HK-2 (cell line): ENCODE measurements around the gene SANBR.

Experiments used
- DNase-seq: peaks from one replicate; pipeline ENCODE4 v3.0.0-alpha.2; 2018; ENCODE audit not compliant: unreplicated experiment

The SANBR gene

DNA sequence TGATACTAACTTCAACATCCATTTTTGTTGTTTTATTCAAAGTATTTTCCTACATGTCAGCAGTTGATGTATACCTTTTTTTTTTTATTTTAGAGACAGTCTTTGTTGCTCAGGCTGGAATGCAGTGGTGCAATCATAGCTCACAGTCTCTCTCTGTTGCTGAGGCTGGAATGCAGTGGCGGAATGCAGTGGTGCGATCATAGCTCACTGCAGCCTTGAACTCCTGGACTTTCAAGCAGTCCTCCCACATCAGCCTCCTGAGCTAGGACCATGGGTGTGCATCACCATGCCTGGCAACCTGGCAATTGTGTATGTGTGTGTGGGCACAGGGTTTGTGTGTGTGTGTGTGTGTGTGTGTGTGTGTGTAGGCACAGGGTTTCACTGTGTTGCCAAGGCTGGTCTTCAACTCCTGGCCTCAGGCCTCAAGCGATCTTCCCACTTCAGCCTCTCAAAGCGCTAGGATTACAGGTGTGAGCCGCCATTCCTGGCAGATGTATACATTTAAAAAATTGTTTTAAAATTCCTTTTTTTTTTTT lies 24.8 kb downstream of the SANBR start:
- DNase-seq = peak; percentile 1

- DNase-seq = no peak
These were observed 25.8 kb downstream of the SANBR start for GRCh38 chr2:61091485-61091884.

DNA sequence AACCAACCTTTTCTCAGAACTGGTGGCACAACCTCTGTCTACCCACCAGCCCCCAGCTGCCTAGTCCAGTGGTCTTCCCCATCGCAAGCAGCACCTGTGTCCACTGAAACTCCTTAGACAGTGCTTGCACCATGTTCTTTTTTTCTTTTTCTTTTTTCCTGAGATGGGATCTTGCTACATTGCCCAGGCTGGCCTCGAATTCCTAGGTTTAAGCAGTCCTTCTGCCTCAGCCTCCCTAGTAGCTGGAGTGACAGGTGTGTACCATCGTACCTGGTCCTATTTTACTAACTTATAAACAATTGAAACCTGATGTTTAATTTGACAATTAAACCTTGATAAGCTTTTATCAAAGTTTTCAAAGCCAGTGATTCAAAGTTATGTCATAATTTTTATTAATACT lies 30.8 kb downstream of the SANBR start:
- no peak for DNase-seq

DNA sequence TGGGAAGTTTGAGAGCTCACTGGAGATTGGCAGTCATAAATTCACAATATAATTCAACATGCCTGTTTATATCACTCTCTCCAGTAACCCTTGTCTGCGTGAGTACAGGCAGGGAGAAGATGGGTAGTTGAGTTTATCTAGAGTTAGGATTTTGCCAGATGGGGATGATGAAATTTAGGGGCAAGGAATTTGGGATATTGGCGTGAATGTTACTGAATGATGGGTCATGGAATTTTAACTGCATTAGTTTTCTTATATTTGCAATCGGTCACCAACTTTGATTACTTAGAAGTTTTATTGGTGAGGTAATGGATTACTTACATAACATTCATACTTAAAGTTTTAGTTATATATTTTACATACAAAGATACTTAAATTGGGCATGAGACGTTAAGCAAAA lies 35.1 kb downstream of the SANBR start:
- DNase-seq = no peak

DNA sequence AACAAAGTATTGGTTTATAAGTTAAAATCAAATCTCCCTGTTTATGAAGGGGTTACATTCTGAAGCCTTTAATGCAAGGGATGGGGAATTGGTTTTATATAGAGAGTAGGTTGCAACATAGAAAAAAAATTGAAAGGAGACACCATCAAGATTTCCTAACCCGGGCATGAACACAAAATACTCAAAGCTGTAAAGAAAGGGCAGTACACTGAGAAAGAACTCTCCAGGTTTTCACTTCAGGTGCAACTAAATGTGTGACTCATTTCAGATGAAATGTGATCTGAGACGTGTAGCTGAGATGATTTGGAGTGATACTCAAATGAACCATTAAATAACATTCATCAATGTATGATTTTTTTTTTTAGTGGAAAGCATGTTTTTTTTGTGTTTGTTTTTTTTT lies 43.6 kb downstream of the SANBR start:
- DNase-seq = no peak

DNA sequence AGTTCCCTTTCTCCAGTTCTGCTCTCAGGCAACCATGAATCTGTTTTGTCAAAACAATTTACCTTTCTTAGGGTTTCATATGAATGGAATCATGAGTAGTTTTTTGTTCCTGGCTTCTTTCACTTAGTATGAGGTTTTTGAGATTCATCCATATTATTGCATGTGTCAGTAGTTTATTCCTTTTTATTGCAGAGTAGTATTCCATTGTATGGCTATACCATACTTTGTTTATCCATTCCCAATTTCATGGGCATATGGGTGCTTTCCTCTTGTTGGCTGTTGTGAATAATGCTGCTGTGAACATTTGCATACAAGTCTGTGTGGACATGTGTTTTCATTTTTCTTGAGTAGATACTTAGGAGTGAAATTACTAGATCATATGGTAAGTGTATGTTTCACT lies 46.0 kb downstream of the SANBR start:
- DNase-seq = no peak

DNA sequence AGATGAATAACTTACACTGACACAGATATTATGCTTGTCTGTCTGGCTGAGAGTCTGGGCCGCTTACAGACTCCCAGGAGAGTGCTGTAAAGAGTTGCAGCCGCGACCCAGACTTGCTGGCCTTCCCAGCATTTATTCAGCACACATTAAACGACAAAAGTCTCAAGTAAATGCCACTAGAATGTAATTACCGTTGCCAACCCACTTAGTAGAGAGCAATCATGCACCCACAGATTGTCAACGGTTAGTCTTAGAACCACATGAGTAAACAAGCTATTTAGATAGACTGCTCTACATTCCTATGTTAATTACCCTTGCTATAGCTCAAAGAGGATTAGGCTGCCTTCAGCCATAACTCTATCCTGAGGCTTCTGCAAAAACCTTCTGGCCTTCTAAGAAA lies 48.5 kb downstream of the SANBR start:
- no peak for DNase-seq
